Lower leg skin (tissue), 3 donors: ENCODE measurements around the gene ADORA1.

Experiments used
- POLR2A ChIP-seq, 2 donors: fragments of 450-650 bp; IDR thresholded peaks; one replicate each; pipeline ENCODE4 v1.6.1; 2016 to 2017; ENCODE audit warnings: antibody characterized with exemption in 2 of 2, mild to moderate bottlenecking in 1 of 2, moderate library complexity in 1 of 2
- TF ChIP-seq, protein P1 (sequence below), 3 donors: fragments of 450-650 bp; IDR thresholded peaks; one replicate each; pipeline ENCODE4 v1.5.1; 2016; ENCODE audit warnings: antibody characterized with exemption in 3 of 3, mild to moderate bottlenecking in 3 of 3, moderate library complexity in 2 of 3

- TF ChIP-seq, protein P1, sequence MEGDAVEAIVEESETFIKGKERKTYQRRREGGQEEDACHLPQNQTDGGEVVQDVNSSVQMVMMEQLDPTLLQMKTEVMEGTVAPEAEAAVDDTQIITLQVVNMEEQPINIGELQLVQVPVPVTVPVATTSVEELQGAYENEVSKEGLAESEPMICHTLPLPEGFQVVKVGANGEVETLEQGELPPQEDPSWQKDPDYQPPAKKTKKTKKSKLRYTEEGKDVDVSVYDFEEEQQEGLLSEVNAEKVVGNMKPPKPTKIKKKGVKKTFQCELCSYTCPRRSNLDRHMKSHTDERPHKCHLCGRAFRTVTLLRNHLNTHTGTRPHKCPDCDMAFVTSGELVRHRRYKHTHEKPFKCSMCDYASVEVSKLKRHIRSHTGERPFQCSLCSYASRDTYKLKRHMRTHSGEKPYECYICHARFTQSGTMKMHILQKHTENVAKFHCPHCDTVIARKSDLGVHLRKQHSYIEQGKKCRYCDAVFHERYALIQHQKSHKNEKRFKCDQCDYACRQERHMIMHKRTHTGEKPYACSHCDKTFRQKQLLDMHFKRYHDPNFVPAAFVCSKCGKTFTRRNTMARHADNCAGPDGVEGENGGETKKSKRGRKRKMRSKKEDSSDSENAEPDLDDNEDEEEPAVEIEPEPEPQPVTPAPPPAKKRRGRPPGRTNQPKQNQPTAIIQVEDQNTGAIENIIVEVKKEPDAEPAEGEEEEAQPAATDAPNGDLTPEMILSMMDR (IDR thresholded peaks at IDR 0.05): no peak
- TF ChIP-seq POLR2A (IDR thresholded peaks at IDR 0.05): no peak
Measured at GRCh38 chr1:203207751-203208150, 80.2 kb downstream of the ADORA1 start.
